B cell (primary cell): ENCODE measurements around the gene GPR89A.
"Not testable (repeated sequence)": the region's sequence is repeated elsewhere in the genome, so short reads cannot be mapped to it uniquely, and the experiment has no call there.

Source experiments
- CTCF ChIP-seq: fragments of 200-600 bp; IDR thresholded peaks from one replicate; pipeline ENCODE4 v1.8.0; 2022; ENCODE audit warnings: antibody characterized with exemption, mild to moderate bottlenecking
- EZH2 ChIP-seq: IDR thresholded peaks from 2 replicates; pipeline ENCODE4 v1.6.1; 2012; ENCODE audit warnings: borderline replicate concordance, low read depth, mild to moderate bottlenecking, moderate library complexity, low read length; ENCODE audit not compliant: insufficient read depth, poor library complexity, severe bottlenecking

- TF ChIP-seq CTCF, EZH2: not testable (repeated sequence)
Measured at GRCh38 chr1:145673217-145673616, 65.4 kb downstream of the GPR89A start.
